ENCODE results near the gene ACTC1. TPM values are rescaled to one million over a fixed set of nuclear protein-coding genes. Genes with fewer than 3 reads are reported as not detected.

ACTC1 gene
- total and polyA plus RNA-seq, 10 of the 15 experiments (the other 5 are each of a cell fraction or from before 2014, with no cell fraction given) = 1.6 TPM; not detected in 9

DNA sequence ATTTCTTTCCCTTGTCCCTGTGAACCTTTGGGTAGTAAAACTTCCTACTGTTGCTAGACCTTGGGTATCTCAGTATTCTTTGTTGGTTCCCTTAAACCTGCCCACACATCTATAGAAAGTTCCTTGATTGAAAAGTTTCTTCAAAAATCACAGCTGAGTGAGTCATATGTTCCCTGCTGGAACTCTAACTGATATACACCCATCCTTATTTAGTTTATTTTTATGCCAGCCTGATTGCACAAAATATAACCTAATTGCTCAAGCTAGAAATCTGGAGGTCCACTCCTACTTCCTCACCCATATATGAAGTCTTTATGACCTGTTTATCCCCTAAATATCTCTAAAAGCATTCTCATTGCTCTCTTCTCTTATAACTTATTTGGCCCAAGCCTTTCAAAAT, 26.8 kb downstream of the ACTC1 start:
- Histone ChIP-seq H3K9ac (ENCODE audit: control insufficient read depth, insufficient read depth, low read length) (no peak overlapping the region), H3K27ac (ENCODE audit: control insufficient read depth, insufficient read depth) (no peak overlapping the region), H3K4me1 (ENCODE audit: control insufficient read depth, insufficient read depth, low read length) (no peaks in the 10 kb centered on the region), H3K4me3 (no peak overlapping the region), H2AFZ (ENCODE audit: control insufficient read depth, low read depth, low read length) (no peak overlapping the region), H3K9me3 (replicated peaks; ENCODE audit: control insufficient read depth, insufficient read depth, low read length) (no peaks in the 10 kb centered on the region), H3K4me2 (ENCODE audit: control insufficient read depth, insufficient read depth) (no peak overlapping the region), H3K79me2 (ENCODE audit: control insufficient read depth, insufficient read depth, low read length) (no peaks in the 10 kb centered on the region), H4K20me1 (ENCODE audit: control insufficient read depth, insufficient read depth) (no peaks in the 10 kb centered on the region), H3K27me3 (replicated peaks in 1 of 2; ENCODE audit: control insufficient read depth in 2 of 2, insufficient read depth in 2 of 2, low read length in 1 of 2) (no peaks in the 10 kb centered on the region), H3K36me3 (ENCODE audit: control insufficient read depth in 2 of 2, insufficient read depth in 2 of 2, low read length in 1 of 2) (no peaks in the 10 kb centered on the region)
- POLR2A ChIA-PET = no interaction called here
- CTCF ChIA-PET = no interaction called here
- no peak for FAIRE-seq
- intact Hi-C loops (cut with micrococcal nuclease; ENCODE audit: unreplicated experiment) = no loop called here
- in situ Hi-C loops (cut with MboI) = no loop called here
- no TSS peak for BruUV-seq (replicated peaks)
- RAD21 ChIA-PET (ENCODE audit: unreplicated experiment) = no interaction called here
- no peak for DNase-seq (ENCODE audit: low read depth, low spot score)
- TF ChIP-seq CHD2 (IDR thresholded peaks at IDR 0.05; ENCODE audit: borderline replicate concordance, low read depth, low read length) (no peak), RAD51 (IDR thresholded peaks at IDR 0.05) (no peak), JUNB (IDR thresholded peaks at IDR 0.05) (no peak)
- SMC1A ChIA-PET (ENCODE audit: uncharacterized antibody, unreplicated experiment) = no interaction called here
- ATAC-seq = no peak

DNA sequence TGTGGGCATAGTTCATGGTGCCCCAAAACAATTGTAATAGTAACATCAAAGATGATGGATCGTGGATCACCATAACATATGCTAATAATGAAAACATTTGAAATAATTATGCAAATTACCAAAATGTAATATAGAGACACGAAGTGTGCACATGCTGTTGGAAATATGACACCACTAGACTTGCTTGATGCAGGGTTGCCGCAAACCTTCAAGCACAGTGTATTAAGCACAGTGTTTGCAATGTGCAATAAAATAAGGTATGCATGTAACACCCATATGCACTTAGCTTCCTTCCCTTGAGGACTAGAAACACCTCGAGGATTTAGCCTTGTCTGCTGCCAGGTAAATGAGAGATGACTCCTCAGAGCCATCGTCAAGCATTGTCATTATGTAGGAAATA, 29.6 kb downstream of the ACTC1 start:
- no peaks in the 10 kb centered on the region for H3K9me3 ChIP-seq (replicated peaks; ENCODE audit: control insufficient read depth, insufficient read depth, low read length)
- no peaks in the 10 kb centered on the region for H3K4me1 ChIP-seq (ENCODE audit: control insufficient read depth, insufficient read depth, low read length)
- TF ChIP-seq E2F4 (IDR thresholded peaks at IDR 0.05; ENCODE audit: low read depth, low read length) (no peak), TARDBP (IDR thresholded peaks at IDR 0.05; ENCODE audit: borderline replicate concordance) (no peak), ZNF622 (IDR thresholded peaks at IDR 0.05) (no peak), KAT2A (conservative IDR thresholded peaks at IDR 0.05; ENCODE audit: control insufficient read depth, low read depth, low read length) (no peak), ZBED1 (IDR thresholded peaks at IDR 0.05; ENCODE audit: borderline replicate concordance) (no peak), RFX5 (IDR thresholded peaks at IDR 0.05; ENCODE audit: low read depth, low read length) (no peak), FOS (IDR thresholded peaks at IDR 0.05; ENCODE audit: borderline replicate concordance, extremely low read depth, insufficient read length) (no peak), JUNB (IDR thresholded peaks at IDR 0.05) (no peak), MYB (IDR thresholded peaks at IDR 0.05; ENCODE audit: borderline replicate concordance, low read depth, low read length) (no peak), ZNF384 (IDR thresholded peaks at IDR 0.05; ENCODE audit: borderline replicate concordance, low read depth, low read length) (no peak), SUZ12 (IDR thresholded peaks at IDR 0.05; ENCODE audit: unreplicated experiment) (no peak), NFXL1 (IDR thresholded peaks at IDR 0.05; ENCODE audit: borderline replicate concordance) (no peak)
- no peak overlapping the region for H3K4me2 ChIP-seq (ENCODE audit: control insufficient read depth, insufficient read depth)
- no TSS peak for BruUV-seq (replicated peaks)
- no peaks in the 10 kb centered on the region for H3K36me3 ChIP-seq (ENCODE audit: control insufficient read depth in 2 of 2, insufficient read depth in 2 of 2, low read length in 1 of 2)
- no peaks in the 10 kb centered on the region for H3K79me2 ChIP-seq (ENCODE audit: control insufficient read depth, insufficient read depth, low read length)
- intact Hi-C loops (cut with micrococcal nuclease; ENCODE audit: unreplicated experiment) = no loop called here
- POLR2A ChIA-PET = no interaction called here
- in situ Hi-C loops (cut with MboI) = no loop called here
- H2AFZ ChIP-seq (ENCODE audit: control insufficient read depth, low read depth, low read length) = no peak overlapping the region
- H3K27ac ChIP-seq (ENCODE audit: control insufficient read depth, insufficient read depth) = no peak overlapping the region
- FAIRE-seq = no peak
- SMC1A ChIA-PET (ENCODE audit: uncharacterized antibody, unreplicated experiment) = interaction anchor here (1.2 kb wide), 1 partner anchor 71 kb away, joined by 3 read pairs; no protein-coding TSS in a partner anchor
- CTCF ChIA-PET = no interaction called here
- no peak for DNase-seq (ENCODE audit: low read depth, low spot score)
- RAD21 ChIA-PET (ENCODE audit: unreplicated experiment) = no interaction called here
- ATAC-seq = no peak
- no peak overlapping the region for H3K4me3 ChIP-seq
- WGBS (ENCODE audit: insufficient coverage, insufficient replicate concordance, low lambda C conversion rate, missing lambda C conversion rate) = 21% methylated on average over 5 of the region's 5 CpGs
- no peaks in the 10 kb centered on the region for H3K27me3 ChIP-seq (replicated peaks in 1 of 2; ENCODE audit: control insufficient read depth in 2 of 2, insufficient read depth in 2 of 2, low read length in 1 of 2)
- no peaks in the 10 kb centered on the region for H4K20me1 ChIP-seq (ENCODE audit: control insufficient read depth, insufficient read depth)
- no peak overlapping the region for H3K9ac ChIP-seq (ENCODE audit: control insufficient read depth, insufficient read depth, low read length)

Measured in GM12878 (cell line).